Prostate gland (tissue), 2 donors: ENCODE data around the gene ZNF628. TPM values are rescaled to one million over a fixed set of nuclear protein-coding genes. Genes with fewer than 3 reads are reported as not detected.

Experiments used
- DNase-seq: peaks from one replicate; pipeline ENCODE4 v3.0.0-alpha.2; 2019; ENCODE audit warnings: low spot score
- H3K27ac ChIP-seq, 2 donors: fragments of 200-600 bp; sonication (generic); 2 replicates each; pipeline ENCODE4 v1.5.1; 2017 to 2019
- H3K27me3 ChIP-seq: fragments of 200-600 bp; sonication (generic); replicated peaks from 2 replicates; pipeline ENCODE4 v1.5.1; 2019; ENCODE audit not compliant: insufficient read depth
- H3K36me3 ChIP-seq, 2 donors: fragments of 200-600 bp; sonication (generic); 1 replicate in 1 of 2; 2 replicates in 1 of 2; pipeline versions ENCODE4 v1.5.1 to v1.8.1; 2017 to 2019
- H3K4me1 ChIP-seq: fragments of 200-600 bp; sonication (generic); replicated peaks from 2 replicates; pipeline ENCODE4 v1.5.1; 2019
- H3K4me3 ChIP-seq, 2 donors: fragments of 200-600 bp; sonication (generic); 2 replicates each; pipeline ENCODE4 v1.5.1; 2017 to 2019
- H3K9me3 ChIP-seq: fragments of 200-600 bp; sonication (generic); 2 replicates; pipeline ENCODE4 v1.5.1; 2017
- CTCF ChIP-seq, 4 experiments: fragments of 200-600 bp in 2 of 4; fragments of 450-650 bp in 2 of 4; sonication (generic) in 2 of 4; IDR thresholded peaks; 1 replicate in 3 of 4; 2 replicates in 1 of 4; pipeline ENCODE4 v1.5.1; 2016 to 2019; ENCODE audit warnings: antibody characterized with exemption in 4 of 4, mild to moderate bottlenecking in 2 of 4, moderate library complexity in 2 of 4
- POLR2A ChIP-seq: fragments of 450-650 bp; IDR thresholded peaks from one replicate; pipeline ENCODE4 v1.6.1; 2016; ENCODE audit warnings: antibody characterized with exemption, mild to moderate bottlenecking
- POLR2AphosphoS5 ChIP-seq: sonication (generic); formaldehyde crosslinking; IDR thresholded peaks from one replicate; pipeline ENCODE4 v1.6.1; 2017; ENCODE audit warnings: antibody characterized with exemption
- WGBS: methylation state at CpG from one replicate; pipeline ENCODE4 v1.1.5; 2018; 5-methylcytosine and 5-hydroxymethylcytosine counted together
- intact Hi-C: fragments of 100-400 bp; cut with DNase I; formaldehyde crosslinking; loops from one replicate; pipeline ENCODE4 v1.14.2; 2022
- total RNA-seq, 2 donors: library from RNA; depleted of rRNA; stranded (reverse); fragments of >200 nt; gene quantifications; one replicate each; pipeline ENCODE4 v1.1.0, GENCODE V29; 2016

ZNF628 gene
- total RNA-seq, 2 donors from 2014 or later: 10.9 to 66.4 TPM

DNA sequence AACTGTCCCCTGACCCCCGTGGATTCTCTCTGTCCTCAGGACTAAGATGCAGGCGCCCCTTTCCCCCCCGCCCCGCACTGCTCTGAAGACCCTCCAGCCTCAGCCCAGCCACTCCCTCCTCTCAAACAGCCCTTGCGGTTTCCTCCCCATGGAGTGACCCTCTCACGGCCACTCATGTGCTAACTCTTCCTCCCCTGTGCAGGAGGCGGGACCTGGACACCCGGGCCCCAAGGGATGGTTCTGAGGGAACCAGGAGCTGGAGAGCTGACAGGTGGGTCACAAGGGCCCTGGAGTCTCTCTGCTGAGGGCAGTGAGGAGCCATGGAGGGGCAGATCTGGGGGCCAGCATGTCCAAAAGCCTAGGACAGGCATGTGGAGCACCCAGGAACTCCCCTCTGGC, 16.9 kb upstream of the ZNF628 start:
- intact Hi-C loops: no loop called here
- no peak for DNase-seq
- 56% methylated on average over 8 of the region's 8 CpGs for WGBS
- H3K4me1 ChIP-seq: no peaks in the 10 kb centered on the region
- H3K27me3 ChIP-seq: no peaks in the 10 kb centered on the region
- H3K9me3 ChIP-seq: no peaks in the 10 kb centered on the region
- no peak for TF ChIP-seq CTCF (IDR thresholded peaks at IDR 0.05)
- no peak for TF ChIP-seq POLR2AphosphoS5
- no peak for TF ChIP-seq POLR2A
- no peak overlapping the region for H3K4me3 ChIP-seq
- peak overlapping the region; percentile 86 to 88 for H3K27ac ChIP-seq
- no peaks in the 10 kb centered on the region for H3K36me3 ChIP-seq

DNA sequence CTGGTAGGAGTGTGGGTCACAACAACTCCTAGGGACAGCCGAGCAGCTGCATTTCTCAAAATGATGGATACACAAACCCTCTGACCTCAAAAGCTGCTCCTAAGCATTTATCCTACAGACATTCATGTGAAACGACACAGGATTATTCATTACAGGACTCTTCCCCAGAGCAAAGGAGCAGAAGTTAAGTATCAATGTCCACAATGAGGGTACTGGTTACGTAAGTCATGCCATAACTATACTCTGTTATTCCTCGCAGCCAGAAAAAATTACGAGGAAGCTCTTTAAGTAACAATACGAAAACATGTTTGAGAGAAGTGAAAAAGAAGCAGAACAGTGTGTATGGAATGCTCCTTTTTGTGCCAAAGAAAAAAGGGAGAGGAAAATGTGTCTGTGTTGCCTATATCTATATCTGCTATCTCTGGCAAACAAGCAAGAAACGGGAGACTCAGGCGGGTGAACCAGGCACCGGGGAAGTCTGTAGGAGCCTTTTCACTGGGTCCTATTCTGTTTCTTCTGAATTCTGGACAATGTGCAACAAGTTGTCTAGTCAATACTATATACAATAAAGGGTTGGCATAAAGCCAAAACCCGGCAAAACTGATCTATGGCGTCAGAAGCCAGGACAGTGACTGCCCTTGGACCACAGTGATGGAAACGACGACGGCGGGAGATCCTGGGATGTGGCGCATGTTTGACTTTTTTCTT, 16.3 kb upstream of the ZNF628 start:
- no peaks in the 10 kb centered on the region for H3K9me3 ChIP-seq
- no peaks in the 10 kb centered on the region for H3K4me1 ChIP-seq
- peak overlapping the region; percentile 86 to 88 for H3K27ac ChIP-seq
- WGBS: 10% methylated on average over 16 of the region's 16 CpGs
- H3K36me3 ChIP-seq: no peaks in the 10 kb centered on the region
- peak overlapping the region; percentile 66 to 73 for H3K4me3 ChIP-seq
- peak; percentile 12 for TF ChIP-seq POLR2A
- no peak for TF ChIP-seq CTCF (IDR thresholded peaks at IDR 0.05)
- no peak for TF ChIP-seq POLR2AphosphoS5
- DNase-seq: no peak
- intact Hi-C loops: no loop called here
- H3K27me3 ChIP-seq: no peaks in the 10 kb centered on the region

DNA sequence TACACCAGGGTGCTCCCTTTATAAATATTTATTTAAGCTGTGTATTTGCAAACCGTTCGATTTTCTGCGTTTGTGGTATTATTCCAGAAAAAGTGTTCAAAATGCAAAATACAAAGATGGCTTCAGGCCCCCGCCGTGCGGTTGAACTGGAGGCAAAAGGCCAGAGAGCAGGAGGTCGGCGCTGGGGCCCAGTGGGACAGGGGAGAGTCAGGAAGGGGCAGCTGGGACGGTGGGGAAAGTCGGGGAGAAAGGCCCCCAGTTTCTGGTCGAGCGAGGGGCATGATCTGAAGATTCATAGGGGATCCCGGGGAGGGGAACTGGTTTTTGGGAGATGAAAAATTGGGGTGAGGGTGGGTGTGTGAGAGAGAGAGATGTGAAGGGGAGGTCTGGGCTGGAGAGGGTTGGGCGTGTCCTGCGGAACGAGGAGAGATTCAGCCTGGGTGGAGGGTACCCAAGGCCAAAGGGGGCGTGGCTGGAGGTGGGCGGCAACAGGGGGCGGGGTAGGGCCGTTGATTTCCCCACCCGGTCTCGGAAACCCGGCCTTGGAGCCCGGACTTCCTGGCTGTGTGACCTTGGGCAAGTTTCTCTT, 15.7 kb upstream of the ZNF628 start:
- H3K27me3 ChIP-seq: no peaks in the 10 kb centered on the region
- H3K27ac ChIP-seq: peak overlapping the region; percentile 86 to 88
- peak; percentile 68 for DNase-seq
- intact Hi-C loops: no loop called here
- peak overlapping the region; percentile 66 to 73 for H3K4me3 ChIP-seq
- TF ChIP-seq POLR2AphosphoS5 (no peak), POLR2A (no peak), CTCF (IDR thresholded peaks at IDR 0.05) (no peak)
- WGBS: 3% methylated on average over 23 of the region's 24 CpGs
- no peaks in the 10 kb centered on the region for H3K9me3 ChIP-seq
- no peaks in the 10 kb centered on the region for H3K36me3 ChIP-seq
- H3K4me1 ChIP-seq: no peaks in the 10 kb centered on the region

DNA sequence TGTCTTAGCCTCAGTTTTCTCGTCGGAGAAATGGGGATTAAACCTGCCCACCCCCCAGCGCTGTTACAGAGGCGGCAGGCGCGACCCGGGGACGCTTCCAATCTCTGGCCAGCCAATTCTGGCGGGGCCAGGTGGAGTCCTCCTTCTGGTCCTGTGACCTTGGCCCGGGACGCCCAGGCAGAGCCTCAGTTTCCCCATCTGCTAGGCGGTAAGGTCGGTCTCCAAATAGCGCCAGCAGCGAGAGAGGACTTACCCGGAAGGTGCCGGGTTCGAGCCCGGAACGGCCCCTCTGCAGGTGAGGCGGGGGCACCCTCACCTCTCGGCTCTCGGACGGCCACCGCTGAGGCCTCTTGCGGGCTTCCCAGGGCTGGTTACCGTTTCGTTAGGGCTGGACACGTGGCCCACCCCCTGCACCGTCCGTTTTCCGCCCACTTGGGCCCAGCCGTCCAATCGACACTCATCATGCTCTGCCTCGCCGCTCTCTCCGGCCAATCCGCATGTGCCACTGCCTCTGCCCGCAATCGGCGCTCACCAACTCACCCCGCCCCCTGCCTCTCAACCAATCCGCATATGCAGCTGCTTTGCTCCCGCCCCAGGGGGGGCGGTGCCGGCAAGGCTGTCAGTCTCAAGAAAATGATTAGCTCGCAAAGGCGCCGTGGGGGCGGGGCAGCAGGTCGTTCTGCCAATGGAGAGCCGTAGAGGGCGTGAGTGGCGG, 15.0 kb upstream of the ZNF628 start, which contains the start of gene ISOC2:
Gene ISOC2, minus strand, starts transcription at position 384 of the 715 bp plus-strand sequence. CDS start 5,156 bp downstream, outside the sequence.
- DNase-seq: peak; percentile 100
- H3K4me1 ChIP-seq: no peaks in the 10 kb centered on the region
- intact Hi-C loops: no loop called here
- no peaks in the 10 kb centered on the region for H3K27me3 ChIP-seq
- peak within 1 kb of the TSS; percentile 66 to 73 for H3K4me3 ChIP-seq
- no peaks in the 10 kb centered on the region for H3K36me3 ChIP-seq
- no peaks in the 10 kb centered on the region for H3K9me3 ChIP-seq
- WGBS: under 1% methylated on average over 40 of the region's 54 CpGs
- TF ChIP-seq CTCF (IDR thresholded peaks at IDR 0.05): peak in 2 of 4 experiments; percentile 15 to 33
- TF ChIP-seq POLR2AphosphoS5: peak; percentile 94
- TF ChIP-seq POLR2A: peak; percentile 18
- peak within 1 kb of the TSS; percentile 86 to 88 for H3K27ac ChIP-seq
